C4-2B (cell line): ENCODE results near the gene CETN3.

ENCODE experiments used
- CTCF ChIP-seq: fragments of 450-650 bp; conservative IDR thresholded peaks from 2 replicates; pipeline ENCODE4 v1.5.1; 2017; ENCODE audit warnings: mild to moderate bottlenecking
- ZFX ChIP-seq: fragments of 450-650 bp; IDR thresholded peaks from 2 replicates; pipeline ENCODE4 v1.6.1; 2017

DNA sequence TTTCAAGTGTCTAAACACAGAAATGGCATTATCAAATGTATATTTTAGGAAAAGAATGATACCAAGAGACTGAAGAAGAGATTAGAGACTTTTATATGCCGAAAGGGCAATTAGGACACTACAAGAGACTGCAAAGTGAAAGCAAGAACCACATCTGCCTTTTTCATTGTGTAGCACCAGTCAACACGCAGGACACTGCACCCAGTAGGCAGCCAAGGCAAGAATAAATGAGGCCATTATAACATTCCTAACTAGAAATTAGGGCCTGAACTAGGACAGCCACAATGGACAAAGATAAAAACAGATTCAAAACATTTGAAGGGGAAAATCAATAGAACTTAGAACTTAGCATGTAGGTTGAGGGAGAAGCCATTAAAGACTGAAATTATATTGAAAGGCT is 10.8 kb downstream of the CETN3 start:
- TF ChIP-seq CTCF (no peak), ZFX (no peak)
